ENCODE data around the gene PPAT.

Gene PPAT

GRCh38 chr4:56433280-56433679 is 2.1 kb downstream of the PPAT start:
- no peak for DNase-seq

DNA sequence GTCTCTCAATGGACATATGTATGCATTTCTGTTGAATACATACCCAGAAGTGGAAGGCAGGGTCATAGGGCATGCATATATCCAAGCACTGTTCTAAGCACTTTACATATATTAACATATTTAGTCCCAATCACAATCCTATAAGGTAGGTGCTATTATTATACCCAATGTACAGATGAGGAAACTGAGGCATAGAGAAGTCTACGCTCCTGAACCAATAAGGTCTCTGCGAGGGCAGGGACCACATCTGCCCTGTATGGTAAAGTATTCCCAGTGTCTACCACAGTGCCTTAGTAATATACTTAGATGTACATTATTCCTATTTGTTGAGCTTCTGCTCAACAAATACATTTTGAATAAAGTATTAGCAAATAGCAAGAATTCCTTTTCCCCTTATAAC is 5.2 kb downstream of the PPAT start:
- DNase-seq = no peak

DNA sequence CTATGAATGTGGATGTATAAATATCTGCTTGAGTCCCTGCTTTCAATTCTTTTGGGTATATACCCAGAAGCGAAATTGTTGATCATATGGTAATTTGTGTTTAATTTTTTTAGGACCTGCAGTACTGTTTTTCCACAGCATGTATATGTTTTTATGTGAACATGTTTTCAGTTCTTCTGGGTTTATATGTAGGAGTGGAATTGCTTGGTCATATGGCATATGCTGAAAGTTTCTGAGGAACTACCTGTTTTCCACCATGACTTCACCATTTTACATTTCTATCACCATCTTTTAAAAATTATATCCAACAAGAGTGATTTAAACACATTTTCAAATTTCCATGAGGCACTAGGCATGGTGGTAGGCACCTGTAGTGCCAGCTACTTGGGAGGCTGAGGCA is 8.2 kb downstream of the PPAT start:
- DNase-seq = no peak

- DNase-seq = no peak
Measured at GRCh38 chr4:56426273-56426672, 9.1 kb downstream of the PPAT start.

DNA sequence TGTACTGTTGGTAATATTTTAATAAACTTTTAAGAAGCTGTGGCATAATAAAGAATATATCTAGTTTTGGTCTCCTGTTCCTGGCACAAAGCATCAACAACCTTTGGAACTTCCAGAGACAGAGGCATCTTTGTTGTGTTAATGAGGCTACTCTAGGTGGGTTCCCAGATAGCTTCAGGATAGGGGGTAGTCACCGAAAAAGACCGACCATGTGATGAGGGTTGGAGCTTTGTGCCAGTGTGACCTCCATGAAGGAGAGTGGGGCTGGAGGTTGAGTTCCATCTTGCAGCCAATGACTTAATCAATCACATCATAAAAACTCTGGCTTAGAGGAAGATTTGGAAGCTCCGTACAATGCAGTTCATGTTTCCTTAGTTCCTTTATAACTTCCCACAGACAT is 9.9 kb downstream of the PPAT start:
- no peak for DNase-seq

- no peak for DNase-seq
Measured at GRCh38 chr4:56424697-56425514, 10.5 kb downstream of the PPAT start.

DNA sequence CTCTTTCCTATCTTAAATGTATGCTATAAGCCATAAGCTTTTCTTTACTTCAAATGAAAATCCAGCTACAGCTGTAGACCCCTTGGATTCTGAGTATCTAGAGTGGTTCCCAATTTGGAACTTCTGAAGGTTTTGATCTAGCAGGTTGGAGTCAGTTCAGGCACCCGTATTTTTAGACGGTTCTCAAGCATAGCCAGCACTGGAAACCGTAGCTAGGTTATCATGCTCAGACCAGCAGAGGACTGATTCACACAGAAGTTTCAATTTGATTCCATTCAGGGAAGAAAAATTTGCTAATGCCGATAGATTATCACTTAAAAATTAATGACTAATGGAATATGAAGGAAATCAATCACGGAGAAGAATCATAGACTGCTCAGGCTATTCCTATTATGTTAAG is 11.2 kb downstream of the PPAT start:
- no peak for DNase-seq

- no peak for DNase-seq
Measured at GRCh38 chr4:56417396-56417795, 18.0 kb downstream of the PPAT start.

GRCh38 chr4:56416349-56416748 is 19.1 kb downstream of the PPAT start:
- no peak for DNase-seq

DNA sequence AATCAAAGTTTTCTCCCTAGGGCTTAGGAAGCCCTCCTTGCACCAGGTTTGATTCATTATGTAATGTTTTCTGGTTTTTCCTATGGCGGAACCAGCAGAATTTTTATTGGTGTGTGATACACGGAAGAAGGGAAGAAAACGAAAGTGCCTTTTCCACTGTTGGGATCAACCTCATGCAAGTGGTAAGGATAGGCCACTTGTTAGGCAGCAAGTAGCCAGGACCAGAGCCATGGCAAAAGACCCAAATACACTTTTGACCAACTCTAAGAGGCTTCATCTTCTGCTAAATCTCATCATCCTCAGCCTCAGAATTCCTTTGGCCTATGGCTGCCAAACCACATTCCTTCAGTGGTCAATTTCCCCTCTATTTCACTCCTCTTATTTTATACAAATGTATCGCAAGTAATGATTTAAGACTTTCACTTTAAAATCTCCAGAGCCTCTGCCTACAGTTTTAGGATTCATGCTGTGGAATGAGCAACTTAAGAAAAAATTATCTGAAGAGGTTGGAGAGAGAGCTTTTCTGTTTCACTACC is 21.2 kb downstream of the PPAT start:
- no peak for DNase-seq

DNA sequence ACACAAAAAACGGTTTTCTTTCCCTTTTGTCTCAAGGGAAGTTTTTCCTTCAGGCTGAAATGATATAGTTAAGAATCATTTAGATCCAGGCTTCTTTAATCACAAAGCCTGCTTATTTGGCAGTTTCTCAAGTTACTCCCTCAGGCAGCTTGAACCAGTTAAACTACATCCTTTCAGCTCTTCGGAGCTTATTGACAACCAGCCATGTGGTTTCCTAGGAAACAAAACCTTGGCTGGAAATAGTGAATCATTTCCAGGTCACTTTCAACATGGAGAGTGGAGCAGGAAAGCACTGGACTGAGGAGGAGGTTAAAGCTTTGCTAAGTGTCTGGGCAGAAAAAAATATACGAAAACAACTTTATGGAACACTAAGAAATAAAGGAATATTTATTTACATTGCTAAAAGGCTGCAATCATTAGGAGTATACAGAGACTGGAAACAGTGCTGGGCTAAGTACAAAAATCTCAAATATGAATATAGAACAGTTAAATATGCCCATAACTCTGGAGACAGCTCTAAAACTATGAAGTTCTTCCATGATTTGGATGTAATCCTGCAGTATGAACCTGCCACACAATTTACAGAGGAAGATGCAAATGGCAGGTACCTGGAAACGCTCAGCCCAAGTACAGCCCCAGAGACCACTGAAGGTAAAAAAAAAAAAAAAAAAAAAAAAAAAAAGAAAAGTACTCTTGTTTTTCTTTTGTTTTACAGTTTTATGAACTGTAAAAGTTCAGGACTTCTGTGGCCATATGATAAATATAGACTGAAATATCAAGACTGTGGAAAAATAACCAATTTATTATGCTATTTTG is 25.0 kb downstream of the PPAT start:
- DNase-seq = no peak

- DNase-seq = no peak
Measured at GRCh38 chr4:56409511-56410090, 25.8 kb downstream of the PPAT start.

DNA sequence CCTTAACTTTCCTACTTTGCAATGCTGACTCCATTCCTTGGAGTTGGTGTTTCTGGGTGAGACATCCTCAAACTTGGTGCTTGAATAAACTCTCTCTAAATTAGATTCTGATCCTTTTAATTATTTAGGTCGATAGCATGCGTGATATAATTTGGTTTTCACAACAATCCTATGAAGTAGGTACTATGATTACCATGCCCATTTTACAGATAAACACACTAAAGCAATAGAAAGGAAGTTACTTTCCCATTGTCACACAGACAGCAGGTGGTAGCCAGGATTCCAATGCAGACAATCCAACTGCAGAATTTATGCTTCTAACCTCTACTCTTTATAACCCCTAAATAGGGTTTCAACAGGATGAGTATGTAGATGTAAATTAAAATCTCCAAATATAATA is 26.4 kb downstream of the PPAT start:
- no peak for DNase-seq

DNA sequence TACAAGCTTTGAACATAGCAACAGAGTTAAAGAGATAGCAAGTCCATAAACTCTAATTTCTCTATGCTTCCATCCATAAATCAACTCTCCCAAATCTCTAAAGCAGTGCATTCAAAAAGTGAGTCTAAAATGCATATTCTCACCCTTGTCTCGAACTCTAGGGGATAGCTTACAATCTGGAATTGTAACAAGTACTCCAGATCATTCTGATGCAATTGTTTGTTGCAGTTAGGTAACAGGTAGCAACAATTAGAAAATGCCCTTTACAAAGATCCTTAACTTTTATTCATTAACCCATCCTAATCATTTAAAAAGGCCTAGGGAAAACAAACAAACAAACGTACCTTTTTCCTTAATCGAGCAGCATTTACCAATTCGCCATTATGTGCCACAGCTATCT is 29.3 kb downstream of the PPAT start:
- DNase-seq = no peak

- no peak for DNase-seq
Measured at GRCh38 chr4:56405016-56405415, 30.4 kb downstream of the PPAT start.

GRCh38 chr4:56400560-56400959 is 34.9 kb downstream of the PPAT start:
- no peak for DNase-seq

- no peak for DNase-seq
Measured at GRCh38 chr4:56391270-56391669, 44.1 kb downstream of the PPAT start.

DNA sequence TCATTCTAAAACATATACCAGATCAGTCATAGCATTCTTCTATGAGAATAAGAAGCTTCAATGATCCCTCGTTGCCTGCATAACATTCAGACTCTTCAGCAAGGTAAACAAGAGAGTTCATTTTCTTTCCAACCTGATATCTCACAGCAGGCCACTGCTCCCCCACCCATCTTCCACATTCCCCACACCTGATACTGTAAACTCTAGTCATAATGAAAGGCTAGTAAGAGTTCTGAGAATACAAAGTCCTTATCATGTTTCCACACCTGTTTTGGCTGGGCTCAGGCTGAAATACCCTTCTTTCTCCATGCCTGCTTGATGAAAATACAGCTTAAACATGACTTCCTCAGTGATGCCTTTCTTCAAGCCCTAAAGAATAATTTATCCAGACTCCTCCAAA is 45.9 kb downstream of the PPAT start:
- DNase-seq = no peak

- no peak for DNase-seq
Measured at GRCh38 chr4:56388306-56388705, 47.1 kb downstream of the PPAT start.

- peak; percentile 79 for DNase-seq
Measured at GRCh38 chr4:56387023-56388001, 48.1 kb downstream of the PPAT start, which contains the start of gene AASDH. Gene AASDH (minus strand): TSS chr4:56387491. CDS start chr4:56384299, 3,192 bp downstream.

- no peak for DNase-seq
Measured at GRCh38 chr4:56386091-56386490, 49.3 kb downstream of the PPAT start.

DNA sequence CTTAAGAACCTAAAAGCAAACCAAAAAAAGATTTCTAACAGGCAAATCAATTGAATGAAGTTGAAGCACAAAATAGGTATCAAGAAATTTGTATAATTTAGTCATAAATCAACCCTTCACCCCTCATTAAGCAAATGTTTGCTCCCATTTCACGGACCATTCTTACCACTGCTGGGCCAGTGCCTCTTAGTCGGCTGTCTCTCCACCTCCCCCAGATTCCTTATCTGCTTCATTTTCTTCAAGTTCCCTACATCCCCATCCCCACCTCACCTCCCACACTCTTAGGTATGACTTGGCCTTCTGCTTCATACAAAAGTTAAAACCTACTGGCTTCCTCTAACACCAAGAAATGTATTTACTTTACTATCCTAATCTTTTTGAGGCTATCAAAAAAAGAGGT is 60.0 kb downstream of the PPAT start:
- DNase-seq = no peak
